CD4-positive, alpha-beta T cell (primary cell): Measurements from ENCODE around the gene ATRNL1. TPM values are rescaled to one million over a fixed set of nuclear protein-coding genes. Genes with fewer than 3 reads are reported as not detected.
"Not testable (repeated sequence)": the region's sequence is repeated elsewhere in the genome, so short reads cannot be mapped to it uniquely, and the experiment has no call there.

Experiments used
- ATAC-seq: fragments of 200-7000 bp; cut with Tn5 transposase; one replicate; pipeline ENCODE4 v1.10.0; 2022; ENCODE audit warnings: mild to moderate bottlenecking; ENCODE audit not compliant: poor library complexity
- CTCF ChIA-PET: fragments of 350-600 bp; sonication (Branson Sonifier 250); formaldehyde crosslinking; loops from one replicate; lab custom pipeline; 2021; ENCODE audit warnings: antibody characterized with exemption, inconsistent platforms; lab: Charles Lee
- POLR2A ChIA-PET: fragments of 350-600 bp; sonication (Branson Sonifier 250); formaldehyde crosslinking; loops from one replicate; lab custom pipeline; 2021; ENCODE audit warnings: antibody characterized with exemption, inconsistent platforms; lab: Charles Lee
- DNase-seq, 14 experiments: peaks; one replicate each; pipeline ENCODE4 v3.0.0-alpha.2; 2013 to 2020; ENCODE audit warnings: mixed read lengths in 2 of 14
- H3K27ac ChIP-seq, 2 donors: one replicate each; pipeline versions ENCODE4 v1.5.1 to v1.7.0; 2013; ENCODE audit warnings: low read length in 2 of 2, low read depth in 1 of 2, mild to moderate bottlenecking in 1 of 2
- H3K27me3 ChIP-seq, 2 experiments: 1 replicate in 1 of 2; 2 replicates in 1 of 2; pipeline versions ENCODE4 v1.6.1 to v1.7.0; 2013; ENCODE audit warnings: low read length in 2 of 2, control low read depth in 1 of 2, mild to moderate bottlenecking in 1 of 2, moderate library complexity in 1 of 2; ENCODE audit not compliant: insufficient read depth in 2 of 2, control insufficient read depth in 1 of 2
- H3K36me3 ChIP-seq: one replicate; pipeline ENCODE4 v1.6.1; 2013; ENCODE audit warnings: low read length, control low read depth; ENCODE audit not compliant: insufficient read depth
- H3K4me1 ChIP-seq: one replicate; pipeline ENCODE4 v1.6.1; 2013; ENCODE audit warnings: low read length, control low read depth; ENCODE audit not compliant: insufficient read depth
- H3K4me3 ChIP-seq: one replicate; pipeline ENCODE4 v1.5.1; 2013; ENCODE audit warnings: mild to moderate bottlenecking, low read length, moderate library complexity
- H3K9me3 ChIP-seq, 2 experiments: 1 replicate in 1 of 2; 2 replicates in 1 of 2; pipeline versions ENCODE4 v1.6.1 to v1.7.0; 2013; ENCODE audit warnings: low read length in 2 of 2, mild to moderate bottlenecking in 2 of 2, control low read depth in 1 of 2, moderate library complexity in 1 of 2; ENCODE audit not compliant: control insufficient read depth in 1 of 2, insufficient read depth in 1 of 2
- H3K27ac Mint-ChIP-seq: one replicate; pipeline ENCODE4 v1.8.0; 2020; ENCODE audit warnings: mixed read lengths
- H3K27me3 Mint-ChIP-seq: one replicate; pipeline ENCODE4 v1.8.0; 2021; ENCODE audit warnings: mixed read lengths
- H3K36me3 Mint-ChIP-seq: one replicate; pipeline ENCODE4 v1.8.0; 2021; ENCODE audit warnings: low read depth, mixed read lengths
- H3K4me1 Mint-ChIP-seq: one replicate; pipeline ENCODE4 v1.8.0; 2021; ENCODE audit warnings: low read depth, mixed read lengths
- H3K4me3 Mint-ChIP-seq: one replicate; pipeline ENCODE4 v1.8.0; 2020; ENCODE audit warnings: mild to moderate bottlenecking, mixed read lengths
- H3K9me3 Mint-ChIP-seq: one replicate; pipeline ENCODE4 v1.8.0; 2020; ENCODE audit warnings: mixed read lengths
- CTCF ChIP-seq: fragments of 200-600 bp; IDR thresholded peaks from one replicate; pipeline ENCODE4 v1.8.0; 2022; ENCODE audit warnings: antibody characterized with exemption, mild to moderate bottlenecking
- intact Hi-C, 2 experiments: fragments of 100-400 bp; cut with DNase I in 1 of 2; cut with micrococcal nuclease in 1 of 2; formaldehyde crosslinking; loops; one replicate each; pipeline versions ENCODE4 v1.15.1 to v1.9.0; 2023 to 2025; cut with DNase I, micrococcal nuclease
- total RNA-seq, 174 experiments: library from RNA in 2 of 174; stranded (reverse) in 2 of 174; gene quantifications; one replicate each; pipeline ENCODE4 v1.2.3 and lab custom pipeline; 2021 to 2026

ATRNL1 gene
- total RNA-seq, 2 experiments from 2014 or later = not detected

- H3K4me3 Mint-ChIP-seq = no peak overlapping the region
- intact Hi-C loops = no loop called here
Observed at GRCh38 chr10:115745943-115746342, 652.8 kb downstream of the ATRNL1 start.

GRCh38 chr10:115747811-115748210 lies 654.6 kb downstream of the ATRNL1 start:
- no peak for TF ChIP-seq CTCF
- Histone ChIP-seq H3K4me1 (no peaks in the 10 kb centered on the region), H3K9me3 (no peaks in the 10 kb centered on the region), H3K36me3 (no peaks in the 10 kb centered on the region), H3K27ac (no peak overlapping the region), H3K27me3 (no peaks in the 10 kb centered on the region), H3K4me3 (no peak overlapping the region)
- ATAC-seq (no peak), DNase-seq (no peak)
- H3K4me1 Mint-ChIP-seq = no peaks in the 10 kb centered on the region
- CTCF ChIA-PET = no interaction called here
- no peak overlapping the region for H3K4me3 Mint-ChIP-seq
- peaks cover 2% of the 10 kb centered on the region for H3K9me3 Mint-ChIP-seq
- no peaks in the 10 kb centered on the region for H3K27me3 Mint-ChIP-seq
- intact Hi-C loops = no loop called here
- no peak overlapping the region for H3K27ac Mint-ChIP-seq
- POLR2A ChIA-PET = no interaction called here
- no peaks in the 10 kb centered on the region for H3K36me3 Mint-ChIP-seq

More at GRCh38 chr10:115745943-115746342, 652.8 kb downstream of the ATRNL1 start:
- ATAC-seq (no peak), DNase-seq (no peak)
- no peak for TF ChIP-seq CTCF
- no peak overlapping the region for H3K27ac ChIP-seq
- Mint-ChIP-seq H3K36me3 (no peaks in the 10 kb centered on the region), H3K4me1 (no peaks in the 10 kb centered on the region), H3K9me3 (no peaks in the 10 kb centered on the region), H3K27me3 (no peaks in the 10 kb centered on the region), H3K27ac (no peak overlapping the region)
- H3K4me3 ChIP-seq = no peak overlapping the region
- ChIA-PET POLR2A (no interaction called here), CTCF (no interaction called here)
- H3K36me3 ChIP-seq = no peaks in the 10 kb centered on the region
- no peaks in the 10 kb centered on the region for H3K27me3 ChIP-seq
- no peaks in the 10 kb centered on the region for H3K9me3 ChIP-seq
- H3K4me1 ChIP-seq = no peaks in the 10 kb centered on the region

- POLR2A ChIA-PET, H3K36me3 Mint-ChIP-seq, H3K36me3 ChIP-seq, intact Hi-C loops, H3K9me3 Mint-ChIP-seq, ATAC-seq, H3K27ac ChIP-seq, H3K4me3 Mint-ChIP-seq, H3K9me3 ChIP-seq, H3K27me3 Mint-ChIP-seq, H3K27ac Mint-ChIP-seq, H3K4me1 ChIP-seq, H3K27me3 ChIP-seq, H3K4me1 Mint-ChIP-seq, CTCF ChIA-PET, H3K4me3 ChIP-seq, DNase-seq: not testable (repeated sequence)
Observed at GRCh38 chr10:115758488-115758887, 665.3 kb downstream of the ATRNL1 start.

GRCh38 chr10:115760131-115760530 lies 667.0 kb downstream of the ATRNL1 start:
- Histone ChIP-seq H3K4me3 (no peak overlapping the region), H3K36me3 (no peaks in the 10 kb centered on the region)
- CTCF ChIA-PET = no interaction called here

More at GRCh38 chr10:115760131-115760530, 667.0 kb downstream of the ATRNL1 start:
- Mint-ChIP-seq H3K27me3 (no peaks in the 10 kb centered on the region), H3K27ac (no peak overlapping the region), H3K9me3 (peaks cover 8% of the 10 kb centered on the region), H3K4me3 (no peak overlapping the region), H3K36me3 (no peaks in the 10 kb centered on the region), H3K4me1 (no peaks in the 10 kb centered on the region)
- H3K27ac ChIP-seq = no peak overlapping the region
- no peak for ATAC-seq
- POLR2A ChIA-PET = no interaction called here
- peaks cover 0 to 4% of the 10 kb centered on the region in 2 experiments for H3K9me3 ChIP-seq
- no peaks in the 10 kb centered on the region for H3K27me3 ChIP-seq
- no peak for DNase-seq
- no peaks in the 10 kb centered on the region for H3K4me1 ChIP-seq
- no peak for TF ChIP-seq CTCF
- intact Hi-C loops = no loop called here
